HG03457 (cell line): Measurements from ENCODE around the gene SLC27A4.

Experiments used
- ATAC-seq: cut with Tn5 transposase; IDR thresholded peaks from one replicate; pipeline ENCODE4 v1.9.1; 2021; ENCODE audit warnings: moderate number of reproducible peaks; ENCODE audit not compliant: unreplicated experiment

The SLC27A4 gene

DNA sequence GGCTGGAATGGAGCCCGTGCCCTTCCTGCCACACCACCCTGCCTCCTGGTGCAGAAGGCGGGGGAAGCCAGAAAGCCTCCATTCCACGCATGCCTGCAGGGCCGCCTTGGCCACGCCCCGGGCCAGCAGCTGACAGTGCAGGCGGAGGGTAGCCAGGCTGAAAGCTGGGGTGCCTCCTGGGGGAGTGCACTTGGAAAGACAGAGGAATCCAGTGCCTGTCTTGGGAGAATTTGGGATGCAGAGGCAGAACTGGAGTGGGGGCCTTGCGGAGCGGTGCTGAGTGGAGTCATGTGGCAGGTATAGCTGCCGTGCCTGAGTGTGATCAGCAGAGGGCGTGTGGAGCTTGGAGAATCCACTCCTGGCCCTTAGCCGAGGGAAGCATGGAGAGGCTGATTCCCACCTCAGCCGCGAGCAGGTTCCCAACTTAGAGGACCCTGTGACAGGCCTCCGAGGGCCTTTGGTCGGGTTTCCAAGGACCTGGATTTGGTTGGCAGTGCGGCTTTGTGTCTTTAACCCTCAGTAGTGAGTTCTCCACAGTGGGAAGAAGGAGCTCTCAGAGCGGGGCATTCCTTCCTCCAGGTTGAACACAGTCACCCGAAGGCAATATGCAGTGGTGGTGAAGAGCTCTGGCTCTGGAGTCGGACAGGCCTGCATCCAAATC, 21.8 kb downstream of the SLC27A4 start:
- no peak for ATAC-seq

- no peak for ATAC-seq
Observed at GRCh38 chr9:128362774-128363173, 22.4 kb downstream of the SLC27A4 start.

DNA sequence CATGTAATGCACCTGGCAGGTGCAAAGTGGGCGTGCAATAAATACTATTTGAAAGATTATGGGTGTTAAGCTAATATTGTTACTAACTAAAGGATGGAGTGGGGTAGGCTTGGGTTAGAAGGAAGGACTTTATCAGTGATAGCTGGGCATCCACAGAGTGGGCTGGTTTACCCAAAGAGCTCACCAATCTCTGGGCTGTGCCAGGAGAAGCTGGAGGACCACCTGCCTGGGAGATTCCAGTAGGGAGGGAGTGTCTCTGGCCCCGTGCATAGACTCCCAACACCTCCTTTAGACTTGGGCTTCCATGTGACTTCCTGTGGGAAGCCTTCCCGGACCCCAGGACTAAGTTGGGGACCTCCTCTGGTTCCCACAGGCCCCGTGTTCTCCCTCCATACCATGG, 25.2 kb downstream of the SLC27A4 start:
- no peak for ATAC-seq

GRCh38 chr9:128369024-128369706, 28.8 kb downstream of the SLC27A4 start:
- ATAC-seq = no peak

- no peak for ATAC-seq
Observed at GRCh38 chr9:128370367-128370751, 30.0 kb downstream of the SLC27A4 start.

- peak; percentile 77 for ATAC-seq
Observed at GRCh38 chr9:128370752-128371629, 30.7 kb downstream of the SLC27A4 start, which contains the start of gene URM1. TSS of gene URM1 (plus strand) at chr9:128371374. CDS start at chr9:128371381, 7 bp downstream.

- no peak for ATAC-seq
Observed at GRCh38 chr9:128371630-128372117, 31.3 kb downstream of the SLC27A4 start.

- no peak for ATAC-seq
Observed at GRCh38 chr9:128372188-128372641, 31.9 kb downstream of the SLC27A4 start.

DNA sequence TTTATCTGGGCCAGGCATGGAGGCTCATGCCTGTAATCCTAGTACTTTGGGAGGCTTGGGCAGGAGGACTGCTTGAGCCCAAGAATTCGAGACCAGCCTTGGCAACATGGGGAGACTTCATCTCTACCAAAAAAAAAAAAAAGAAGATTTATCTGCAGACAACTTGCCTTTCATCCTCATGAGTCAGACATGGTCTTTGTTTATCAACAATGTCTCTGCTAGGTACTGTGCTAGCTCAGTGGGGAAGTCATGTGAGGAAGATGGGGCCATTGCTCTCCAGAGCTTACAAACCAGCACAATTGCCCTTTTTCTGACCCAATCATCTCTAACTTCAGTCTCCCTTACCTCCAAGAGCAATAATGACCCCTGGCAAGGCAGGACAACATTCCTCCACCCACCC, 32.5 kb downstream of the SLC27A4 start:
- ATAC-seq = no peak

DNA sequence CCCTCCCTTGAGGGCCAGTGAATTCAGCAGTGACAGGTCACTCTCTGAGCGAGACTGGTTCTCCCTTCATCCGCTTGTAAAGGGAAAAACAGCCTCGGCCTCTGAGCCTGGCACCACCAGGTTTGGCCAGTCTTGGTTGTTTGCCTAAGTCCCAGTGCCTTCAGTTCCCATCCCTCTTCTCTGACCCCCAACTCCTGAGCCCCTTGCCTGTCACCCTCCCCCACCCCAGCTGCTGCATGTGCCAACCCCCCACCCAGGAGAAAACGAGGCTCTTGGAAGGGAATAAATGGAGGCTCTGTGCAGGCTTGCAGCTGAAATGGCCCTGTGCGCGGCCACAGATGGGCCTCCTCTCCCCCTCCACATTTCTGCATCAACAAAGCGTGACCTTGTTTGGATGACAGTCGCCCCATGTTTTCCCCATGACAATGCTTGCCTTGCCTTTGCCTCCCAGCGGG, 33.9 kb downstream of the SLC27A4 start:
- no peak for ATAC-seq

DNA sequence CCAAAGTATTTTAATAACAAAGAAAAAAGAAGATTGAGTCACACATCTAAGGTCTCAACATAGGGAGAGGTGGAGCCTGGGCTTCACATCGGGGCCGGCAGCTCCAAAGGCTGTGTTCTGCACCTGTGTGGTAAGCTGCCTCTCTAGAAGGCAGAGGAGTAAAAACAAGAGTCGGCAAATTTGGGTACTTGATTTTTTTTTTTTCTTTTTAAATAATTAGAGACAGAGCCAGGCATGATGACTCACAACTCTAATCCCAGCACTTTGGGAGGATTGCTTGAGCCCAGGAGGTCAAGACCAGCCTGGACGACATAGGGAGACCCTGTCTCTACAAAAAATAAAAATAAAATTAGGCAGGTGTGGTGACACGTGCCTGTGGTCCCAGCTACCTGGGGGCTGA, 35.5 kb downstream of the SLC27A4 start:
- ATAC-seq = no peak

DNA sequence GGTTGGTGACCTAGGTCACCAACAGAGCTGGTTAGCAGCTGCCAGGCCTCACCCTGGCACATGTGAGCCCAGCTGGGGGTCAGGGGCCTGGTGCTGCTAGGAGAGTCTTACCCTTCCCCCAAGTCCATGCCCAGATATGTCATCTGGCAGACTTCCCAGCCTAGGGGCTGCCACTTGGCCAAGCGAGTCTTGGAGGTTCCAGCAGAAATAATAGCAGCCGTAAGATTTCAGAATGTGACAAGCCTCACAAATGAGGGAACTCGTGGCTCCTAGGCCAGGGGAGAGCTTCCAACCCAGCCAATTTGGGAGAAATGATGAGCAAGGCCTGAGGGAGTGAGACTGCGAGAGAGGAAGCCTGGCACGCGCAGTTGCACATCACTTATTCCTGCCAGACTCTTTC, 41.9 kb downstream of the SLC27A4 start:
- ATAC-seq = no peak

DNA sequence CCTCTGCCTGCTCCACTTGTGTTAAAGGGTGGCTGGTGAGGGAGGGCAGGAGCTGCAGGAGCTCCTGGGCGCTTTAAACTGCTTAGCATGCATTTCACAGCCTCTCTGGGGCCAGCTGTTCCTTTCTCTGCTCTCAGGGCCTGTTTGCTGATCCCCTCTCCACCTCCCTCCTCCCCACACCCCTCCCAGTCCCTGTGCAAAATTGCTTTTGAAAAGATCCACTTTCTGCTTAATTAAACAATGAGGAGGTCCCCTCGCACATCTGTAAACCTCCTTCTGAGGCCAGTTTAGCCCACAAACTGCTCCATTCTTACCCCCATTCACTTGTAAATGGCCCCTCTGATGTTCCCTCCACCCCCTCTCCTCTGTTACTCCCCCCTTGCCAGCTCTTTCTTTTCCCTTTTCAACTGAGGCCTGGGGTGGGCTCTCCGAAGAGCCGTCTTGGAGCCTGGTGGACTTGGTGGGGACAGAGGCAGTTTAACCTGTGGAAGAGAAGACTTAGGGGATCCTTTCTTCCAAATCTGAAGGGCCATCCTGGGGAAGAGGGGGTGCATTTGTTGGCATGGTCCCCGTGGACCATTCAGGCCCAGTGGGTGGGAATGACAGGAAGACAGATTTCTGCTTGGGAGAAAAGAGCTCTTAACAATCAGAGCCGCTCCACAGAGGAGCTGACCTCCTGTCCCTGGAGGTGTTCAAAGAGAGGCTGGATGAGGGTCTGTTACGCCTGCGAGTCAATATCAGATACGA, 42.9 kb downstream of the SLC27A4 start:
- ATAC-seq = no peak

- no peak for ATAC-seq
Observed at GRCh38 chr9:128383791-128384190, 43.5 kb downstream of the SLC27A4 start.

- ATAC-seq = no peak
Observed at GRCh38 chr9:128384801-128385495, 44.6 kb downstream of the SLC27A4 start.

DNA sequence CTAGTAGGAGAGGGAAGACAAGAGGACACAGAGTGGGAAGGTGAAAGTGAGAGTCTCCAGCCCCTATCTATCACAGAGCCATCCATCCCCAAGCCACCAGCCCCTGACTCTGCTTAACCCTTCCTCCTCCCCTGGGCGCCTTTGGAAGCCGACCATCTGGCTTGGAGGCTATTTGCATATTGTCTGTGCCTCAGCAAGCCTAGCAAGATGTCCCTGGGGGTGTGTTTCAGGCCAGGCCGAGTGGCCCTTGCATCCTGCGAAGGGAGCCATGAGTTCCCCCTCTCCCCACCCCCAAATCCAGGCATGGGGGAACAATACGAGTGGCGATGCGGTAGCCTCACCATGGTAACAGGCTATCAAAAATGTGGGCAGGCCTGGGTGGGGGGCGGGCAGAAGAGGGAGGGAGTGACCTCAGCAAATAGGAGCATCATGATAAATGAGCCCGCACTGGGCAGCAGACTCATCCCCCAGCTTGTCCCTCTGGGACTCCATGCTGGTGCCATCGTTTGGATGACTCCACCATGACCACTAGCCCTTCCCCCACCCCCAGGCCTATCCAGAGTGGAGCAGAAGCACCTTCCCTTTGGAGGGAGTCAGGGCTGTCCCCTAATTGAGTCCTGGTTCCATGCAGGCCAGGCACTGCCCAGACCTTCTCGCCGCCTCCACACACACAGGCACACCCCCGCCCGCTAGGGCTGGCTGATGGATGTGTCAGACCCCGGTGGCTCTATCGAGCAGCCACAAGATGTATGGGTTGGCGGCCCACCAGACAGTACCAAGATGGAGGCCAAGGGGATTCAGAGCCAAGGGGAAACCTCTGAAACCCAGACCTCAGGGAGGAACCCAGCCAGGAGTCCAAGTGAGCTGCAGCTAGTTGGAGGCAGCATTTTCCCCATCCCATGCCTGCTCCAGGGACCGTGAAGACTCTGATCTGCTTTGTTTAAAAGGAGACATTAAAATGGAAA, 45.5 kb downstream of the SLC27A4 start:
- no peak for ATAC-seq

- ATAC-seq = no peak
Observed at GRCh38 chr9:128388150-128388549, 47.8 kb downstream of the SLC27A4 start.

DNA sequence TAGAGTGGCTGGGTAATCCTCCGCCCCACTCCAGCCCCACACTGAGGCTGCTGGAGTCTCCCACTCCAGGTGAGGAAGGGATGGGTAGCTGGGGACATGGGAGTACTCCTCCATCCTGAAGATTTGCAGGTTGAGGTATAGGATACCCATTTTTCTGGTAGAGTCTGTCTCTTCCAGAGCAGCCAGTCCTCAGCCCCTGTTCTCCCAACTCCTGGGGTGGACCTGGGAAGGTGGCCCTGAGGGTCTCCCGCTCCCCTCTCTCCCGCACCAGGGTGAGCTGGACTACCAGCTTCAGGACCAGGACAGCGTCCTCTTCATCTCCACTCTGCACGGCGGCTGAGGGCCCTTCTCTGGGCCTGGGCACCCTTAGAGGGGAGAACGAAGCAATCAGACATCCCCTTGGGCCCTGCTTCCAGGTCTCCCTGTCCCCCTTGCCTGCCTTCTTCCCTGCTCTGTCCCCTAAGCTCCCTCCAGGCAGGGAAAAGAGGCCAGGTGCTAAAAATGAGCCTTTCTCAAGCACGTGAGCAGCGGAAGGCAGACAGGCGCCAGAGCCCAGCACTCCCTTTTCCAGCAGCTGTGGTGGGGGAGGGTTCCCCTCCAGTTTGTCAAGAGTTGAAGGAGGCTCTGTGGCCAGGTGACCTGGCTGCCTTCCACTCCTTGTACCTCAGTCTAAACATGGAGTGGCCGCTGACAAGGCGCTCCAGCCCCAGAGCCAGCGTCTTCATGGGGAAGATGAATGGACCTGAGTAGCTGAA, 49.2 kb downstream of the SLC27A4 start:
- ATAC-seq = no peak
